ENCODE measurements around the gene LSM14B. TPM values are rescaled to one million over a fixed set of nuclear protein-coding genes. Genes with fewer than 3 reads are reported as not detected.
A peak's percentile ranks its signal among the peaks of the same experiment; 100 is the strongest.

The LSM14B gene
- total RNA-seq, 1 donor from 2014 or later = 85.8 TPM

- DNase-seq (ENCODE audit: low read depth) (no peak), FAIRE-seq (no peak)
- H3K27me3 ChIP-seq (ENCODE audit: control insufficient read depth, insufficient read depth, low read length) = no peaks in the 10 kb centered on the region
- H3K36me3 ChIP-seq (ENCODE audit: control insufficient read depth, insufficient read depth, low read length) = peaks cover 15% of the 10 kb centered on the region
- TF ChIP-seq CTCF (IDR thresholded peaks at IDR 0.05; ENCODE audit: insufficient read depth, low read length, severe bottlenecking) = no peak
- H3K4me3 ChIP-seq (ENCODE audit: low read depth, low read length) = no peak overlapping the region
Measured at GRCh38 chr20:62158541-62158940, 36.3 kb downstream of the LSM14B start.

- Histone ChIP-seq H3K4me3 (ENCODE audit: low read depth, low read length) (no peak overlapping the region), H3K36me3 (ENCODE audit: control insufficient read depth, insufficient read depth, low read length) (peaks cover 18% of the 10 kb centered on the region), H3K27me3 (ENCODE audit: control insufficient read depth, insufficient read depth, low read length) (no peaks in the 10 kb centered on the region)
- no peak for FAIRE-seq
- no peak for DNase-seq (ENCODE audit: low read depth)
- TF ChIP-seq CTCF (IDR thresholded peaks at IDR 0.05; ENCODE audit: insufficient read depth, low read length, severe bottlenecking) = no peak
Measured at GRCh38 chr20:62159052-62159451, 36.8 kb downstream of the LSM14B start.

- no peak overlapping the region for H3K4me3 ChIP-seq (ENCODE audit: low read depth, low read length)
- TF ChIP-seq CTCF (IDR thresholded peaks at IDR 0.05; ENCODE audit: insufficient read depth, low read length, severe bottlenecking) = no peak
- H3K27me3 ChIP-seq (ENCODE audit: control insufficient read depth, insufficient read depth, low read length) = no peaks in the 10 kb centered on the region
- DNase-seq (ENCODE audit: low read depth) (peak; percentile 98), FAIRE-seq (peak; percentile 89)
- peaks cover 22% of the 10 kb centered on the region for H3K36me3 ChIP-seq (ENCODE audit: control insufficient read depth, insufficient read depth, low read length)
Measured at GRCh38 chr20:62159839-62160238, 37.6 kb downstream of the LSM14B start.

- Histone ChIP-seq H3K4me3 (ENCODE audit: low read depth, low read length) (no peak overlapping the region), H3K36me3 (ENCODE audit: control insufficient read depth, insufficient read depth, low read length) (peaks cover 26% of the 10 kb centered on the region), H3K27me3 (ENCODE audit: control insufficient read depth, insufficient read depth, low read length) (no peaks in the 10 kb centered on the region)
- no peak for TF ChIP-seq CTCF (IDR thresholded peaks at IDR 0.05; ENCODE audit: insufficient read depth, low read length, severe bottlenecking)
- DNase-seq (ENCODE audit: low read depth) = no peak
- FAIRE-seq = no peak
Measured at GRCh38 chr20:62160253-62160652, 38.0 kb downstream of the LSM14B start.

- no peak for FAIRE-seq
- Histone ChIP-seq H3K27me3 (ENCODE audit: control insufficient read depth, insufficient read depth, low read length) (no peaks in the 10 kb centered on the region), H3K4me3 (ENCODE audit: low read depth, low read length) (no peak overlapping the region), H3K36me3 (ENCODE audit: control insufficient read depth, insufficient read depth, low read length) (peaks cover 31% of the 10 kb centered on the region)
- TF ChIP-seq CTCF (IDR thresholded peaks at IDR 0.05; ENCODE audit: insufficient read depth, low read length, severe bottlenecking) = no peak
- no peak for DNase-seq (ENCODE audit: low read depth)
Measured at GRCh38 chr20:62160876-62161275, 38.6 kb downstream of the LSM14B start.

- peak; percentile 82 for DNase-seq (ENCODE audit: low read depth)
- no peaks in the 10 kb centered on the region for H3K27me3 ChIP-seq (ENCODE audit: control insufficient read depth, insufficient read depth, low read length)
- no peak overlapping the region for H3K4me3 ChIP-seq (ENCODE audit: low read depth, low read length)
- no peak for TF ChIP-seq CTCF (IDR thresholded peaks at IDR 0.05; ENCODE audit: insufficient read depth, low read length, severe bottlenecking)
- H3K36me3 ChIP-seq (ENCODE audit: control insufficient read depth, insufficient read depth, low read length) = peaks cover 31% of the 10 kb centered on the region
- no peak for FAIRE-seq
Measured at GRCh38 chr20:62161347-62161746, 39.1 kb downstream of the LSM14B start.
